CD1c-positive myeloid dendritic cell (primary cell): ENCODE data around the gene SEC14L2.
"Not testable (repeated sequence)": the region's sequence is repeated elsewhere in the genome, so short reads cannot be mapped to it uniquely, and the experiment has no call there.

ENCODE experiments used
- DNase-seq: peaks from one replicate; pipeline ENCODE4 v3.0.0-alpha.2; 2016; ENCODE audit errors: extremely low spot score

SEC14L2 gene

DNA sequence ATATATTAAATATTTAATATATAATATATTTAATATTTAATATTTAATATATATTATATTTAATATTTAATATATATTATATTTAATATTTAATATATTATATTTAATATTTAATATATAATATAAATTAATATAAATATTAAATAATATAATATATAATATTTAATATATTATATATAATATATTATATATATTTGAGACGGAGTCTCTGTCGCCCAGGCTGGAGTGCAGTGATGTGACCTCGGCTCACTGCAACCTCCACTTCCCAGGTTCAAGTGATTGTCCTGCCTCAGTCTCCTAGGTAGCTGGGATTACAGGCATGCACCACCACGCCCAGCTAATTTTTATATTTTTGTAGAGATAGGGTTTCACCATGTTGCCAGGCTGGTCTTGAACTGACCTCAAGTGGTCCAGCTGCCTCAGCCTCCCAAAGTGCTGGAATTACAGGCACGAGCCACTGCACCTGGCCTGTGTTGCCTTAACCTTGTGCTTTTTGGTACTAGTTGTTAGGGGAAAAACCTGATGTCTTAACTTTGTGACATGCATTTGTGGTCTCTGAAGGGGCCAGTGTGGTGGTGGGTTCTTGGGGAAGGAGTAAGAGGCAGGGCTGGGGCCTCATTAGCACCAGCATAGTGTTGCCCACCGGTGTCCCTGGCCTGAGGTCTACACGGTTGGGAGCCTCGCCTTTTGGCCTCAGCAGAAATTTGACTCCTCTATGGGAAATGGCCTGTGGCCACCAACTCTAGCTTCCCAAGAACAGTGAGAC, 58.4 kb downstream of the SEC14L2 start:
- DNase-seq = no peak

DNA sequence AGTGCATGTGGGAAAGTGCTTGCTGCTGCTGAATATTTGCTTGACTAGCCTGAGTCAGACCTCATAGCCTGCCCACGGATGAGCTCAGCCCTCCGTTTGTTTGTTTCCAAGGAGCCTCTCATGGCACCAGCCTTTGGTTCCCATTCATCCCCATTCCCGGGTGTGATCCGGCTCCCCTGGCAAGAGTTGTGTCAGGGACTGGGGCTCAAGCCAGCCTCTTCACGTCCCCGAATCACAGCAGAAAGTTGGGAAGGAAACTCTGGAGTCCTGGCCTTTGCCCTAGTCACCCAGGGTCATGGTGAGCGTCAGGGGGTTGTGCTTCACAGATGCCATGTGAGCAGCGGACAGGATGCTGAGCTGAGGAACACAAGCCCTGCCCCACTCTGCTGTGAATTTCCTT, 61.2 kb downstream of the SEC14L2 start:
- DNase-seq = no peak

DNA sequence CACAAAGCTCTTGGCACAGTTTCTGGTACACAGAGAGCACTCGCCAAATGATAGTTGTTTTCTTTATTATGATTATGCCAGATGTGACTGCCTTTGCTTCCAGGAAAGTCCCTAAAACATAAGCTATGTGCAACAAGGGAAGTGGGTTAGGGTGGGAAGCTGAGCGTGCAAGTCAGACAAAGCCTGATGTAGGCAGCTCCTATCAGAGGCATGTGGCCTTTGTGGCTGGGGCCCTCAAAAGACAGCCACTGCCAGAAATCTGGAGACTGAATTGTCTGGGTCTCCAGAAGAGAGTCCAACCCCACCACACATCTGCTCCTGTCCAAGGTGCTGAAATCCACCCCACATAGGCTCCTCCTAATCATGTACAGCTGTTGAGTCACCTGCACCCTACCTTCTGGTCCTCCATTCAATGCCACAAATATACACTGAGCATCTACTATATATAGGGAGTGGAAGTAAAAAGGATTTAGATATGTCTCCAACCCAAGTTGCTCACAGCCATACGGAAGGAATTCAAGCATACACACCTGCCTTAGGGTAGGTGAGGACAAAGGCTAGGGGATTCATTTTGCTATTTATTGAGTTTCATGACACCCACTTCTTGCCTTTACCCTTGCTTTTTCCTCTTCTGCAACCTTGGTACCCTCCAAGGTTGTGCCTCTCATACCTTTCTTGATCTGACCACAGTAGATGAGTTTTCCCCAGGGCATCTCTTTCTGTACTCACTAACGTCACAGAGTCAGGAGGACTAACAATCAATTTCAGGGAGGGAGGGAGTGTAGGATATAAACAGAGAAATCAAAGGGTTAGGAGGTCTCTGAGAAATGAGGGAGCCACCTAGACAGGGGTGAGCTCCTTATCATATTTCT, 62.6 kb downstream of the SEC14L2 start:
- no peak for DNase-seq

DNA sequence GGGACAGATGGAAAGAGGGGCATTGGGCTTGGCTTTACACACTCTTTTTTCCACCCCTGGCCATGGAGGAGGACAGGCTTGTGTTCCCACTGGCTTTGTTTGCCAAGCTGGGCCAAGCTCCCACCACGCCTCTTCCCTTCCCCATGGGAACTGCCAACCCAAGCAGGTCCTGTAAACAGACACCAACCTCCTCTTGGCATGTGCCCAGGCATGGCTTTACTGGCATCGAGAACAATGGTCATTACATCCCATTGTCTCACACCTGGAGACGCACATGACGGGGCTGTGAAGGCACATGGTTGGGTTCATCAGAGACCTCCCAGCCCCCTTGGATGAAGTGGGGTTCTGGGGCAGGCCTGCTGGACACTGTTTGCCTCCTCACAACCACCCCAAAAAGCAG, 63.3 kb downstream of the SEC14L2 start:
- DNase-seq = no peak

DNA sequence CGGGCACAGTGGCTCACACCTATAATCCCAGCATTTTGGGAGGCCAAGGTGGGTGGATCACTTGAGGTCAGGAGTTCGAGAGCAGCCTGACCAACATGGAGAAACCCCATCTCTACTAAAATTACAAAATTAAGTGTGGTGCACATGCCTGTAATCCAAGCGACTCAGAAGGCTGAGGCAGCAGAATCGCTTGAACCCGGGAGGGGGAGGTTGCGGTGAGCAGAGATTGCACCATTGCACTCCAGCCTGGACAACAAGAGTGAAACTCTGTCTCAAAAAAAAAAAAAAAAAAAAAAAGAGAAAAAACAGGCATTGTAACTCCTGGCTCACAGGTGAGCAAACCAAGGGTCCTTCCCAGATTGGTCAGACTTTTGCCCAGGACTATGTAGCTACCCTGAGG, 63.7 kb downstream of the SEC14L2 start:
- DNase-seq = not testable (repeated sequence)

DNA sequence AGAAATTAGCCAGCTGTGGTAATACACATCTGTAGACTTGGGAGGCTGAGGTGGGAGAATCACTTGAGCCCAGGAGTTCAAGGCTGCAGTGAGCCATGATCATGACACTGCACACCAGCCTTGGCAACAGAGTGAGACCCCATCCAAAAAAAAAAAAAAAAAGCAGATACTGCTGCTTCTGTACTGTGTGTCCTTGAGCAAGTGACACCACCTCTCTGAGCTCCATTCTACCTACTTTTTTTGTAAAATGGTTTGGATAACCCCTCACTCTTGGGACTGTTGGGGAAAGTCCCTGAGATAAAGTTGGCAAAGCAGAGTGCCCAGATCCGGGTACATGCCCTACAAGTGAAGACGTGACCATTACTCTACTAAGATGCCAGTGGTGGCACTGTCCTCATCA, 72.3 kb downstream of the SEC14L2 start:
- DNase-seq = no peak

DNA sequence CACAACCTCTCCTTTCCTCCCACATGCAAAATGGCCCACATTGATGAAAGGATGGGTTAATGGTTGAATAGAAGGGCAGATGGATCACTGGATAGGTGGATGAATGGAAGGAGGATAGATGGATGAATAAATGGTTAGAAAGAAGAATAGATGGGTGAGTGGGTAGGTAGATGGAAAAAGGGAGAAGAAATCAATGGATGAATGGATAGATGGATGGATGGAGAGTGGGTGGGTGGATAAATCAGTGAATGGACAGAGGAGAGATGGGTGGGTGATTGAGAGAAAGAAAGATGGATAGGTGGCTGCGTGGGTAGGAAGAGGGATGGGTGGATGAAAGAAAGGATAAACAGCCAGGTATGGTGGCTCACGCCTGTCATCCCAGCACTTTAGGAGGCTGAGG, 73.8 kb downstream of the SEC14L2 start:
- no peak for DNase-seq

DNA sequence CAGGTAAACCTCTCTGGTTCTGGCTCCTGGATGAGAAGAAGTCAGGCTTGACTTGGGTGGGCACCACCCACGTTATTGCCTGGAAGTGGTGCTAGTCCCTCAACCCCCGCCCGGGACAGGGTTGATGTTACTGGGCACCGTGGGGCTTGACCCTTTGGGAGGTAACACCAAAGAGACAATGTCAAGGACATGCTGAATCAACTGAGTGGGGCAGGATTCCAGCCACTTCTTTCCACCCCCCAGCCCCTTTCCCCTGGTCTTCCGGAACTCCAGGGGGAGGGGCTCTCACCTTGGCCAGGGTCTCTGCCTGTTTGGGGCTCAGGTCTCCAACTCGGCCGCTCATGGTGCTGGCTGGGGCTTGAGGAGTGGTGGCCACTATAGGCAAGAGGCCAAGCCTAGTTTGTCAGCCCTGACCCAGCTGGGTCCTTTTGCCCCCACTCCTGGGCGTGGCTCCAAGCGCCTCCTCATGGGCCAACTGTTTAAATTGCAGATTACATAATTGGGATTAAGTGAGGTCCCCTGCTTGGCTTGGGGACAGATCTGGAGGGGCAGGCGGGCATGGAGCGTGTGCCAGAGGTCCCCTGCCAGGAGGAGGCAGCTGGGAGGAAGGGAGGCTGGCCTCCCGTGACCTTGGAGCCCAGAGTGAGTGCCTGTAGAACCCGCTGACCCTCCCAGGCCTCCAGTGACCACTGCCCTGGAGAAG, 74.9 kb downstream of the SEC14L2 start, which contains the start of gene SEC14L3:
SEC14L3 (minus strand) TSS at position 402 of the 703 bp plus-strand sequence; CDS start at position 343, 59 bp downstream.
- no peak for DNase-seq

DNA sequence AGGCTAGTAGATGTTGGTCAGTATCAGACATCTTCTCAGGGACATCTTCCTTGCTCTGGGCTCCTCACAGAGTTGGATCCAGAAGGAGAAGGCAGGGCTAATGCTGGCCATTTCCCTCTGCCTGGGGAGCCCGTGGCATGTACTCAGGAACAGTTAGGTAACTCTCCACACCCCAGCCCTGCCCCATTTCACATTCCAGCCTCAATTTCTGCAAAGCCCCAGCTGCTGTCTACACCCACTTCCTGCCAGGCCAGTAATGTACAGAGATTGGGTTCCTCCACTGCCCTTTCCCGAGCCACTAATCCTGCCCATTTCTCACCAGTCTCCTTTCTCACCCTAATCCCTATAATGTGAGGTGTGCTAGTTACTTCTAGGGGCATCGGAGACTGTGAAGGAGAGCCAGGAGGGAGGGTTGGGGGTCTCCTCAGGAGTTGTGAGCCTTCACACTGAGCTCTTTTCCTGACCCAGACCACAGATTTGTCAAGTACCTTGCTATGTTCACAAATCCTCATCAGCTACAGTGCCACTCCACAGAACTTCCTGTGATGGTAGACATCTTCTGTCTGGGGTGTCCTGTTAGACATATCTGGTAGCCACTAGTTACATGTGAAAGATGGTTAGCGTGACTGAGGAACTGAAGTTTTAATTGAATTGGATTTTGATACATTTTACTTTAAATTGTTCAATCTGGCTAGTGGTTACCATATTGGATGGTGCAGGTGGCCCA, 76.3 kb downstream of the SEC14L2 start:
- no peak for DNase-seq

DNA sequence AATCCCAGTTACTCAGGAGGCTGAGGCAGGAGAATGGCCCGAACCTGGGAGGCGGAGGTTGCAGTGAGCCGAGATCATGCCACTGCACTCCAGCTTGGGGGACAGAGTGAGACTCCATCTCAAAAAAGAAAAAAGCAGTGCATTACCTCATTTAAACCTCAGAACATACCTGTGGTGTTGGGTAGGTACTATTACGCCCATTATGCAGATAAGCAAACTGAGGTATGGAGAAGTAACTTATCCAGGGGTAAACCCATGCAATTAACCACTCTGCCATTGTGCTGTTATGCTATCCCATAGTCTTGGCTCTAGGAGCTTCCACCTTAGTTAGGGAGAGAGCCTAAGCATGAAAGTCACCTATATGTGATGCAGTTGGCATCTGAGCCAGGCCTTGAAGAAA, 77.3 kb downstream of the SEC14L2 start:
- DNase-seq = no peak
